Upper lobe of left lung (tissue), 6 donors: ENCODE results near the gene EGFLAM. TPM values are rescaled to one million over a fixed set of nuclear protein-coding genes. Genes with fewer than 3 reads are reported as not detected.

Experiments used
- ATAC-seq, 2 donors: fragments of 200-7000 bp; cut with Tn5 transposase; one replicate each; pipeline ENCODE4 v1.9.1; 2022; ENCODE audit warnings: mild to moderate bottlenecking in 2 of 2, moderate library complexity in 2 of 2; ENCODE audit not compliant: low FRiP score in 2 of 2
- DNase-seq, 2 donors: peaks; one replicate each; pipeline ENCODE4 v3.0.0-alpha.2; 2019 to 2020
- H3K27ac ChIP-seq, 4 donors: fragments of 200-600 bp; sonication (generic); one replicate each; pipeline ENCODE4 v1.5.1; 2016 to 2019
- H3K27me3 ChIP-seq, 4 donors: fragments of 200-600 bp; sonication (generic); one replicate each; pipeline ENCODE4 v1.5.1; 2017 to 2019
- H3K36me3 ChIP-seq, 4 donors: fragments of 200-600 bp; sonication (generic); one replicate each; pipeline ENCODE4 v1.5.1; 2016 to 2019
- H3K4me1 ChIP-seq, 4 donors: fragments of 200-600 bp; sonication (generic); one replicate each; pipeline ENCODE4 v1.5.1; 2018 to 2019
- H3K4me3 ChIP-seq, 4 donors: fragments of 200-600 bp; sonication (generic); one replicate each; pipeline ENCODE4 v1.5.1; 2017 to 2019; ENCODE audit warnings: mild to moderate bottlenecking in 2 of 4, moderate library complexity in 1 of 4
- H3K9me3 ChIP-seq, 4 donors: fragments of 200-600 bp; sonication (generic); one replicate each; pipeline ENCODE4 v1.5.1; 2018 to 2019
- EP300 ChIP-seq, 4 donors: sonication (generic); formaldehyde crosslinking; IDR thresholded peaks; one replicate each; pipeline ENCODE4 v1.5.1; 2017; ENCODE audit warnings: antibody characterized with exemption in 4 of 4, control low read depth in 2 of 4
- POLR2A ChIP-seq, 4 donors: fragments of 450-650 bp; IDR thresholded peaks; one replicate each; pipeline ENCODE4 v1.5.1; 2016 to 2017; ENCODE audit warnings: antibody characterized with exemption in 4 of 4, mild to moderate bottlenecking in 2 of 4
- POLR2AphosphoS5 ChIP-seq, 2 donors: sonication (generic); formaldehyde crosslinking; IDR thresholded peaks; one replicate each; pipeline ENCODE4 v1.5.1; 2017; ENCODE audit warnings: antibody characterized with exemption in 2 of 2
- WGBS, 2 donors: methylation state at CpG; one replicate each; pipeline ENCODE4 v1.1.5; 2017 to 2018; 5-methylcytosine and 5-hydroxymethylcytosine counted together
- total RNA-seq, 6 donors: library from RNA; depleted of rRNA in 4 of 6; stranded (reverse); fragments of >200 nt in 4 of 6; gene quantifications; one replicate each; pipeline versions ENCODE4 v1.1.0 to v1.2.1, GENCODE V29; 2016 to 2021
- TF ChIP-seq, protein P1 (sequence below), 6 experiments: fragments of 450-650 bp in 4 of 6; fragments of 200-600 bp in 2 of 6; sonication (generic) in 2 of 6; IDR thresholded peaks; one replicate each; pipeline ENCODE4 v1.5.1; 2016 to 2019; ENCODE audit warnings: antibody characterized with exemption in 6 of 6
- donor health status: DM: no; HTN: no; CAD: no; lungs with moderate emphysema.
- donor health status: DM: no; HTN: yes; CAD: no; lungs with severe emphysema.

EGFLAM gene
- total RNA-seq, 6 donors from 2014 or later, result 0.22 to 5.2 (median 1.6) TPM; not detected in 2

DNA sequence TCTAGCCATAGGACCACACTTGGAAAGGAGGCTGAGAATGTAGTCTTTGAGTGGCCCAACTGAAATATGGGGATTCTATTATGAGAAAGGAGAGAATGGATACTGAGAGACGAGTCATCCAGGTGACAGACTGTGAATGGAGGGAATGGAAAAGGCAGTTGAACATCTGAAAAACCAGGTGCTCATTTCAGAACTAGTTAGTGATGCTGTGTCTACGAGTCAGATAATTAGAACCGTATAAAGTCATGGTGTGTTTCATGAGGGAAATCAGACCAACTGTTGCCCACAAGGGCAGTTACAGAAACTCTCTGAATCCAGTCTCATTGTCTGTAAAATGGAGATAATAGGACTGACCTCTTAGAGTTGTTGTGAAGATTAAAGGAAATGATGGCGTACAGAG, 86.5 kb downstream of the EGFLAM start:
- no peak for TF ChIP-seq POLR2A (IDR thresholded peaks at IDR 0.05)
- no peak for TF ChIP-seq POLR2AphosphoS5 (IDR thresholded peaks at IDR 0.05)
- no peak for TF ChIP-seq EP300 (IDR thresholded peaks at IDR 0.05)
- TF ChIP-seq, protein P1, sequence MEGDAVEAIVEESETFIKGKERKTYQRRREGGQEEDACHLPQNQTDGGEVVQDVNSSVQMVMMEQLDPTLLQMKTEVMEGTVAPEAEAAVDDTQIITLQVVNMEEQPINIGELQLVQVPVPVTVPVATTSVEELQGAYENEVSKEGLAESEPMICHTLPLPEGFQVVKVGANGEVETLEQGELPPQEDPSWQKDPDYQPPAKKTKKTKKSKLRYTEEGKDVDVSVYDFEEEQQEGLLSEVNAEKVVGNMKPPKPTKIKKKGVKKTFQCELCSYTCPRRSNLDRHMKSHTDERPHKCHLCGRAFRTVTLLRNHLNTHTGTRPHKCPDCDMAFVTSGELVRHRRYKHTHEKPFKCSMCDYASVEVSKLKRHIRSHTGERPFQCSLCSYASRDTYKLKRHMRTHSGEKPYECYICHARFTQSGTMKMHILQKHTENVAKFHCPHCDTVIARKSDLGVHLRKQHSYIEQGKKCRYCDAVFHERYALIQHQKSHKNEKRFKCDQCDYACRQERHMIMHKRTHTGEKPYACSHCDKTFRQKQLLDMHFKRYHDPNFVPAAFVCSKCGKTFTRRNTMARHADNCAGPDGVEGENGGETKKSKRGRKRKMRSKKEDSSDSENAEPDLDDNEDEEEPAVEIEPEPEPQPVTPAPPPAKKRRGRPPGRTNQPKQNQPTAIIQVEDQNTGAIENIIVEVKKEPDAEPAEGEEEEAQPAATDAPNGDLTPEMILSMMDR (IDR thresholded peaks at IDR 0.05), result no peak
- DNase-seq (no peak), ATAC-seq (no peak)
- no peaks in the 10 kb centered on the region for H3K4me1 ChIP-seq
- no peak overlapping the region for H3K4me3 ChIP-seq
- no peak overlapping the region for H3K27ac ChIP-seq
- H3K9me3 ChIP-seq, result no peaks in the 10 kb centered on the region
- WGBS, 2 donors, result 84 to 89% methylated on average over 4 of the region's 4 CpGs
- H3K27me3 ChIP-seq, result no peaks in the 10 kb centered on the region
- H3K36me3 ChIP-seq, result no peaks in the 10 kb centered on the region

DNA sequence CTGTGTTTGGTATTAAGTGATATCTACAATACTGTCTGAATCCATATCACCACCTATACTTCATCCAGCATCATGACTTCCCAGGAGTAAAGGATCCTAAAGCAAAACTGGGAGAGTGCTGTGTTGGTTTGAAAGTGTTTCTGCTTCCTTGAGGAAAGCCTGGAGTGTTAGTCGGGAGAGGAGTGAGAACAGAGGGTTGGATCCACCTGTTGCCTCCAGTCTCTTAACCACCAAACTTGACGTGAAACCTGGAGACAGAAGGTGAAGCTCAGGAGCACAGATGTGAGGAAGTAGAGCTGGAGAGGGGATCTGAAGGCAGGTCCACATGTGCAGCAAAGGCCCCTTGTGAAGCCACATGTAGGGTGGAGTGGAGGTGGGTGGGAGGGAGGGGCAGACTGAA, 88.2 kb downstream of the EGFLAM start:
- Histone ChIP-seq H3K27ac (no peak overlapping the region), H3K4me3 (no peak overlapping the region), H3K27me3 (no peaks in the 10 kb centered on the region), H3K9me3 (no peaks in the 10 kb centered on the region), H3K4me1 (no peaks in the 10 kb centered on the region), H3K36me3 (no peaks in the 10 kb centered on the region)
- no peak for ATAC-seq
- no peak for TF ChIP-seq POLR2AphosphoS5 (IDR thresholded peaks at IDR 0.05)
- no peak for TF ChIP-seq POLR2A (IDR thresholded peaks at IDR 0.05)
- TF ChIP-seq EP300 (IDR thresholded peaks at IDR 0.05), result no peak
- TF ChIP-seq, protein P1 (IDR thresholded peaks at IDR 0.05), result no peak
- WGBS, 2 donors, result 90 to 94% methylated on average over 2 of the region's 2 CpGs
- DNase-seq, result no peak

DNA sequence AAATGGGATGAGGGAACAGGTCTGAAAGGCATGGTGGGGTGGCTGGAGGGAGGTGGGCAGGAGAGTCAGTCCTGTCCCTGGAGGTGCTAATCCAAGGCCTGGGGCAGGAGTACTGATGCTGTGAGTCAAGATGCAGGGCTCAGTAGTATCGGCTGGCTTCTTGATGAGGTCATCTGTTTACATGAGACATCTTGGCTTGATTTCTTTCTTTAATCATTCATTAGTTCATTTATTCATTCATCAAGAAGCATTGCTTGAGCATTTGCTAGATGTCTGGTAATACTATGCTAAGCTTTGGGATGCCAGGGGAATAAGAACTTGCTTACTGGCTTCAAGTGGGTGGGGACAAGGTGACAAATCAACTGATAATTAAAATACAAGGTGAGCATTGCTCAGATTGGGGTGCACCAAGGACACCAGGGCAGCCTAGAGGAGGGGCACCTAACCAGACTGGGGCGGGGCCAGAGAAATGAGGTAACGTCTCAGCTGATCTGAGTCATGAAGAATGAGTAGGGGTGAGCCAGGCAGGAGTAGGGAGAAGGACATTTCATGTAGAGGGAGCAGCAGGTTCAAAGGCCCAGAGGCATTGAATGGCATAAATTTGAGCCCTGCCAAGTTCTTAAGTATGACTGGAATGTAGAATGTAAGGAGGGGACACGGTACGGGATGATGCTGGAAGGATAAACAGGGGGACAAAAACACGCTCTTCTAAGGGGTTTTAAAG, 88.8 kb downstream of the EGFLAM start:
- 80 to 83% methylated on average over 6 of the region's 6 CpGs for WGBS, 2 donors
- Histone ChIP-seq H3K4me3 (no peak overlapping the region), H3K36me3 (no peaks in the 10 kb centered on the region), H3K9me3 (no peaks in the 10 kb centered on the region), H3K27ac (no peak overlapping the region), H3K4me1 (no peaks in the 10 kb centered on the region), H3K27me3 (no peaks in the 10 kb centered on the region)
- TF ChIP-seq, protein P1 (IDR thresholded peaks at IDR 0.05), result no peak
- TF ChIP-seq POLR2AphosphoS5 (IDR thresholded peaks at IDR 0.05), result no peak
- TF ChIP-seq POLR2A (IDR thresholded peaks at IDR 0.05), result no peak
- TF ChIP-seq EP300 (IDR thresholded peaks at IDR 0.05), result no peak
- no peak for DNase-seq
- peak in 1 of 2 donors; percentile 62 for ATAC-seq

DNA sequence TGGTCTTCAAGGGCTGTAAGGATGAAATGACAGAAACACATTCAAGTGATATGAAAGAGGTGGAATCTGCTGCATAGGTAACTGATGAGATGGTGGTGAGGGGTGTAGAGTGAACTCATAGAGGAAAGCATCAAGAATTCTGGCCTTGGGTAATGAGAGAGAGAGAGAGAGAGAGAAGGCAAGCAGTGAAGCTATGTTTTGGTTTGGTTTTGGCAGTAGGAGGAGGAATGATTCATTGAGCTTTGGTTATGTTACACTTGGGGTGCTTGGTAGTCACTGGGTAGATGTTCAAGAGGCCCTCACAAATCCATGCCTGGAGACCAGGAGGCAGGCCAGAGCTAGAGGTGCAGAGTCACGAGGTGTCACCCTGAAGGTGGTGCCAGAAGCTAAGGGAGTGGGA, 89.5 kb downstream of the EGFLAM start:
- Histone ChIP-seq H3K4me3 (no peak overlapping the region), H3K27me3 (no peaks in the 10 kb centered on the region), H3K4me1 (no peaks in the 10 kb centered on the region), H3K27ac (no peak overlapping the region), H3K36me3 (no peaks in the 10 kb centered on the region), H3K9me3 (no peaks in the 10 kb centered on the region)
- no peak for ATAC-seq
- TF ChIP-seq POLR2A (IDR thresholded peaks at IDR 0.05), result no peak
- TF ChIP-seq EP300 (IDR thresholded peaks at IDR 0.05), result no peak
- TF ChIP-seq POLR2AphosphoS5 (IDR thresholded peaks at IDR 0.05), result no peak
- TF ChIP-seq, protein P1 (IDR thresholded peaks at IDR 0.05), result no peak
- DNase-seq, result no peak
- WGBS, 2 donors, result 78 to 100% methylated on average over 1 of the region's 1 CpG
